ENCODE results near the gene DROSHA.

- TF ChIP-seq CTCF (IDR thresholded peaks at IDR 0.05; ENCODE audit: borderline replicate concordance, extremely low read depth, low read length, poor library complexity, severe bottlenecking) (no peak), EZH2 (IDR thresholded peaks at IDR 0.05; ENCODE audit: borderline replicate concordance, low read depth, low read length, severe bottlenecking) (no peak)
Observed at GRCh38 chr5:31412324-31412723, 119.6 kb downstream of the DROSHA start.

Measured in DND-41 (cell line).